Activated T-helper 1 cell treated with anti-CD3 and anti-CD28 coated beads, Interleukin-12 subunit alpha, Interleukin-12 subunit beta, Interleukin-2, Interleukin-4 antibody, amounts not matched to agents 30 ng/mL and 10 ng/mL and 1 ng/mL, durations not matched to agents 14 hours and 24 hours and 36 hours (primary cell): Measurements from ENCODE around the gene THRB. TPM values are rescaled to one million over a fixed set of nuclear protein-coding genes. Genes with fewer than 3 reads are reported as not detected.

Experiments used
- DNase-seq: peaks from one replicate; pipeline ENCODE4 v3.0.0; 2021; ENCODE audit warnings: low spot score
- H3K27ac Mint-ChIP-seq: one replicate; pipeline ENCODE4 v1.8.0; 2021; ENCODE audit warnings: mild to moderate bottlenecking, mixed read lengths
- H3K27me3 Mint-ChIP-seq: one replicate; pipeline ENCODE4 v1.8.0; 2022; ENCODE audit warnings: mild to moderate bottlenecking, moderate library complexity, mixed read lengths; ENCODE audit not compliant: insufficient read depth
- H3K36me3 Mint-ChIP-seq: one replicate; pipeline ENCODE4 v1.8.0; 2021; ENCODE audit warnings: low read depth, mixed read lengths
- H3K4me1 Mint-ChIP-seq: one replicate; pipeline ENCODE4 v1.8.0; 2021; ENCODE audit warnings: low read depth, mixed read lengths
- H3K4me3 Mint-ChIP-seq: one replicate; pipeline ENCODE4 v1.8.0; 2021; ENCODE audit warnings: mild to moderate bottlenecking, moderate library complexity, mixed read lengths
- H3K9me3 Mint-ChIP-seq: one replicate; pipeline ENCODE4 v1.8.0; 2021; ENCODE audit warnings: mixed read lengths
- intact Hi-C: fragments of 100-400 bp; cut with micrococcal nuclease; formaldehyde crosslinking; loops from one replicate; pipeline ENCODE4 v1.15.1; 2024
- total RNA-seq: library from RNA; stranded (reverse); gene quantifications from 2 replicates; pipeline ENCODE4 v1.2.3, GENCODE V29; 2022

The THRB gene
- total RNA-seq, 1 donor from 2014 or later, result not detected

DNA sequence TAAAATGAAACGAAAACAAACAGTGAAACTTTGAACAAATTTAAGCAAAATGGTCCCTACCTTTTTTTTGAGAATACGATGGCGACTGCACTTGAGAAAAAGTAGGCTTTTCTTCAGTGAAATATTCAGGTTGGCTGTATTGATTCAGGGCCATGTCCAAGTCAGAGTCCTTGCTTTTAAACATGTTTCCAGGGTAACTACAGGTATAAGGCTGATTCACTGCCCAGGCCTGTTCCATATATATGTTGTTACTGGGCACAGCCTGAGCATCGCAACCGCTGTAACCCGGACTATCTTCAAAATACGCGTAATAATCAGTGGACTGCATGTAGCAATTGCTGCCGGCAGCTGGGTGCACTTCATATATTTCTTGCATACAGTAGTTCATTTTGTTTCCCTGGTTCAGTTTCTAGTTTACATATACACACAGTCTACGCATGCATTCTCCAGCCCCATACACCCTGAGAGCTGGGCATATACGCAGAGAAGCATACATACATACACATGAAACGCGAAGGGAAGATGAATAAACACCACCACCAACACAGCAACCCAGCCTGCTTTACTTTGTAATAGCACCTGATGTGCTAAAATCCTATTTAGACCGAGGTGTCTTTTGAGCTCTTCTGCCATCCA, 329.6 kb downstream of the THRB start:
- Mint-ChIP-seq H3K4me1 (no peaks in the 10 kb centered on the region), H3K36me3 (no peaks in the 10 kb centered on the region), H3K9me3 (no peaks in the 10 kb centered on the region), H3K27ac (no peak overlapping the region), H3K27me3 (no peaks in the 10 kb centered on the region), H3K4me3 (no peak overlapping the region)
- intact Hi-C loops, result no loop called here
- DNase-seq, result no peak

- intact Hi-C loops, result no loop called here
- Mint-ChIP-seq H3K4me3 (no peak overlapping the region), H3K9me3 (peaks cover 3% of the 10 kb centered on the region), H3K4me1 (peaks cover 9% of the 10 kb centered on the region), H3K36me3 (no peaks in the 10 kb centered on the region), H3K27ac (no peak overlapping the region), H3K27me3 (no peaks in the 10 kb centered on the region)
- no peak for DNase-seq
Observed at GRCh38 chr3:24162929-24163328, 331.7 kb downstream of the THRB start.

- Mint-ChIP-seq H3K27ac (no peak overlapping the region), H3K36me3 (no peaks in the 10 kb centered on the region), H3K4me3 (no peak overlapping the region), H3K27me3 (no peaks in the 10 kb centered on the region), H3K9me3 (peaks cover 3% of the 10 kb centered on the region), H3K4me1 (peaks cover 13% of the 10 kb centered on the region)
- no peak for DNase-seq
- intact Hi-C loops, result no loop called here
Observed at GRCh38 chr3:24161841-24162240, 332.8 kb downstream of the THRB start.

DNA sequence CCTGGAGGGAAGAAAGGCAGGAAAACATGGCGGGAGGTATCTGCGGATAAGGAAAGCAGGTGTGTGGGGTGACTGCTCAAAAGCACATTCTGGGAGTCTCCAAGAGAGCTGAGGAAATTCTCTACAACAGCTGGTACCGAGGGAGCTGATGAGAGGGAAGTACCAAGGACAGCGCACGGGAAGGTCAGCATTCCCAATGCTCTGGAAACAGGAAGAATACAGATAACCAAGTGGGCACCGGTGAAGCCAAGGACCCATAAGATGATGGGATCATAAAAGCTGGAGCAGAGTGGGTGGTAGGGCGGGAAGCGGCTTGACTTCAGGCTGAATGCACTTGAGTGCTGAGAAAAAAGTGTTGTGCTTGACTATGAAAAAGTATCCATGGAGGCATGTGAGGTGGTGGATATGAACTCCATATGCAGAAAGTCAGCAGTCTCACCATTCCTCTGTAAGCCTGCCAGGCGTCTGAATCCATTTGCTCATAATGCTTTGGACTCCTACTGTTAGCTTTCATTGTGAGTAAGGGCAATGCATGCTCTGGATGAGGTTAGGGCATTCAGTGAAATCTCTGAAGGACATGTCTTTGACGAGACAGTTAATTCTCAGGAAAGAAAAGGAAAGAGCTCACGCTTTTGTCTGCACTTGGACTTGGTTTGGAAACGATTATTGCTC, 334.1 kb downstream of the THRB start:
- Mint-ChIP-seq H3K27me3 (no peaks in the 10 kb centered on the region), H3K36me3 (no peaks in the 10 kb centered on the region), H3K27ac (no peak overlapping the region), H3K4me3 (no peak overlapping the region), H3K9me3 (peaks cover 3% of the 10 kb centered on the region), H3K4me1 (peaks cover 23% of the 10 kb centered on the region)
- no peak for DNase-seq
- intact Hi-C loops, result no loop called here

DNA sequence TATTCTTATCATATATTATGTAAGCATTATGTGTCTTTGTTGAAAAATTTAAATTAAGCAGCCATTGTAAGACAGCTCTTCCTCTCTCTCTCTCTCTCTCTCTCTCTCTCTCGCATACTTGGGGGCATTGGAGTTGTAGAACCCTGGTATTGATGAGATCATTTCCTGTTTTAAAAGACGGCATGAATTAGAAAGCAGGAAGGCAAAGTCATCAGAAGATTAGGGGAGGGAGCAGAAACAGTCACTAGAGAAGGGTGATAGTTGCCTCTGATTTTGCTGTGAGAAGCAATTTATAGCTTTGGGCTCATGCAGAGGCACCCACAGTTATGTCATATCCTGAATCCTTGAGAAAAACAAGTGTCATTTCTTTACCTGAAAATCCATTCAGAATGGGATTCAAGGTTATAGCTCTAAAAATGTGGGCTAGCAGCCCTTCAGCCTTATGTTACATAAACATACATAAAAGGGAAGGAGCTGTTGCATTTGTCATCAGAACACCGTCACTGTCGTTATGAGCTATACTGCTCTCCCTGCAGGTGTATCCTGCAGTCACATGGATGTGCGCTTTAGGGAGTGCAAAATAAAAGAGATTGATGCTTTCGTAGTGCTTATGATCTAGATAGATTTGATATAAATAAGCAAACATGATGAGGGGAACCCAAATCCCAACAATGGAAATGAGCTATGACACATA, 335.7 kb downstream of the THRB start:
- Mint-ChIP-seq H3K36me3 (no peaks in the 10 kb centered on the region), H3K9me3 (peaks cover 3% of the 10 kb centered on the region), H3K4me1 (peaks cover 40% of the 10 kb centered on the region), H3K27me3 (no peaks in the 10 kb centered on the region), H3K4me3 (no peak overlapping the region), H3K27ac (no peak overlapping the region)
- DNase-seq, result no peak
- intact Hi-C loops, result loop anchor here (10.0 kb wide), 1 partner anchor 516 kb away; no protein-coding TSS in a partner anchor

DNA sequence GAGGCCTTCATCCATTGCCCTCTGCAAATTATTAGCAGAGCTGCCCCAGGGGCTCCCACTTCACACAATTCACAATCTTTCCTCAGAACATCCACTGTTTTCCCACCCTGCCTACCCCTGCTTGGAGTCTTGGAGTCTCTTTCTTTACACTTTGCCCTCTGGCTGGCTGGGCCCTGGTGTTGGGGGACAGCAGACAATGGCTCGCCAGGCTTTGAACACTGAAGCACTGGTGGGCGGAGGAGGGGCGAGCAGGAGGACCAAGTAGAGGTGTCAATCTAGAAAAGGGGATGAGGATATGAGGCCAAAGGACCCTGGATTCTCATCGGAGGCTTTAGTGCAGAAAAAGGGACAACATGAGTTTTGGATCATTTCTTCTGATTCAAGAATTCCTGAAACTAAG, 337.5 kb downstream of the THRB start:
- DNase-seq, result no peak
- Mint-ChIP-seq H3K27ac (no peak overlapping the region), H3K27me3 (no peaks in the 10 kb centered on the region), H3K9me3 (peaks cover 3% of the 10 kb centered on the region), H3K4me1 (peaks cover 45% of the 10 kb centered on the region), H3K36me3 (no peaks in the 10 kb centered on the region), H3K4me3 (no peak overlapping the region)
- intact Hi-C loops, result loop anchor here (10.0 kb wide), 1 partner anchor 518 kb away; no protein-coding TSS in a partner anchor

DNA sequence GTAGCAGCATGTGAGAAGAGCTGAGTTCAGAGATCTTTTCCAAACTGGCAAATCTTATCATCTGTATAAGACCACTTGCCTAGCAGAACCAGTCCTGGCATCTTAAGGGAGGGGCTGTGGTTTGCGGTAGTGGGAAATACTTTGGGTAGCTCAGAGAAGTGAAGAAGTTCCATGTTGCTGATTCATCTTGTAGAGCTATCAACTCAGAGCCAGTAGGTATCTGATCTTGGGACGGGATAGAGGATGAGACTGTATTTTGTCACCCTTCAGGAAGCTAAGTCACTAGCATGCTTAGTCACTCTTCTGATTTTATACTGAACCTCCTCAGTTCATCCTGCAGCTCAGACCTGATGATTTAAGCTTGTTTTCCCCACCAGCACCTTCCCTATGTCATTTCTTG, 338.2 kb downstream of the THRB start:
- intact Hi-C loops, result loop anchor here (10.0 kb wide), 1 partner anchor 518 kb away; no protein-coding TSS in a partner anchor
- Mint-ChIP-seq H3K36me3 (no peaks in the 10 kb centered on the region), H3K27me3 (no peaks in the 10 kb centered on the region), H3K4me3 (no peak overlapping the region), H3K27ac (no peak overlapping the region), H3K9me3 (peaks cover 3% of the 10 kb centered on the region), H3K4me1 (peaks cover 45% of the 10 kb centered on the region)
- no peak for DNase-seq

DNA sequence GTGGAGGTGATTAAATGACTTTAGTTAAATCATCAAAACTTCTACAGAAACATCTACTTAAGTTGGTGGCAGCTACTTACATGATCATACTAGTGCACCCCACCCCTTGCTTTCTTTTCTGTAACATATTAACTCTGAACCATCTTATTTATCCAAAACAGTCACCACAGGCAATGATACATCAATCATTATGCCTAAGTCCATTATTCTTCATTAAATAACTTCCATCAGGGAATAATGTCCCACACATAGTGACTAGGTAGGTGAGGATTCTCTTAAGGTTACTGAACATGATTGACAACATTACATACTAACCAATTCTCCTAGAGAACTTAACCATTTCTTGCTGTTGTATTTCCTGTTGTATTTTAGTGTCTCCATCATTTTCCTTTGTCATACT, 339.4 kb downstream of the THRB start:
- Mint-ChIP-seq H3K27me3 (no peaks in the 10 kb centered on the region), H3K4me3 (no peak overlapping the region), H3K27ac (no peak overlapping the region), H3K36me3 (no peaks in the 10 kb centered on the region), H3K4me1 (peaks cover 45% of the 10 kb centered on the region), H3K9me3 (peaks cover 3% of the 10 kb centered on the region)
- no peak for DNase-seq
- intact Hi-C loops, result loop anchor here (10.0 kb wide), 1 partner anchor 520 kb away; no protein-coding TSS in a partner anchor

GRCh38 chr3:24154781-24155180, 339.9 kb downstream of the THRB start:
- Mint-ChIP-seq H3K9me3 (peaks cover 3% of the 10 kb centered on the region), H3K4me3 (no peak overlapping the region), H3K27me3 (no peaks in the 10 kb centered on the region), H3K4me1 (peaks cover 45% of the 10 kb centered on the region), H3K36me3 (no peaks in the 10 kb centered on the region), H3K27ac (peak overlapping the region; percentile 57)
- intact Hi-C loops, result loop anchor here (1.0 to 10.0 kb wide), 3 partner anchors 150 to 520 kb away; partner anchors contain the start of gene RPL15
- DNase-seq, result no peak

GRCh38 chr3:24154013-24154695, 340.5 kb downstream of the THRB start:
- DNase-seq, result no peak
- intact Hi-C loops, result loop anchor here (1.0 to 10.0 kb wide), 3 partner anchors 150 to 521 kb away; partner anchors contain the start of gene RPL15
- H3K36me3 Mint-ChIP-seq, result no peaks in the 10 kb centered on the region
- peaks cover 44% of the 10 kb centered on the region for H3K4me1 Mint-ChIP-seq
- no peaks in the 10 kb centered on the region for H3K27me3 Mint-ChIP-seq
- H3K4me3 Mint-ChIP-seq, result no peak overlapping the region
- peak overlapping the region; percentile 57 for H3K27ac Mint-ChIP-seq
- H3K9me3 Mint-ChIP-seq, result peaks cover 3% of the 10 kb centered on the region

DNA sequence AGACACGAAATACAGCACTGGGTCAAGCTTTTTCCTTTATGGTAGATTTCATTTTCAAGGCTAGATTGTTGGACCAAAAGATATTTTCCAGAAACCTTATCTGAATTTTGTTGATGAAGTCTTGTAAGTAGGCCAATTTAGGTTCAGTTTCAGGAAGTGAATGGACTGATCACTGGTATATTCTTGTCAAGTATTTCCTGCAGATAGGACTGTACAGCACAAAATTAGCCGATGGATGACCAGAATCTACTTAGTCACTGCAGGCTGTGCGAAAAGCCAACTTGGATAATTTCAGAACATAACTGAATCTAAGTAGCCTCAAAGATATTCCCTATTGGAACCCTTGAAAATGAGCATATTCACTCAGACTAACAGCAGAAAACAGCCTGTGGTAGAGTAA, 343.1 kb downstream of the THRB start:
- DNase-seq, result no peak
- H3K27ac Mint-ChIP-seq, result no peak overlapping the region
- intact Hi-C loops, result loop anchor here (10.0 kb wide), 1 partner anchor 523 kb away; no protein-coding TSS in a partner anchor
- no peaks in the 10 kb centered on the region for H3K9me3 Mint-ChIP-seq
- H3K4me1 Mint-ChIP-seq, result peaks cover 30% of the 10 kb centered on the region
- H3K27me3 Mint-ChIP-seq, result no peaks in the 10 kb centered on the region
- no peak overlapping the region for H3K4me3 Mint-ChIP-seq
- no peaks in the 10 kb centered on the region for H3K36me3 Mint-ChIP-seq

DNA sequence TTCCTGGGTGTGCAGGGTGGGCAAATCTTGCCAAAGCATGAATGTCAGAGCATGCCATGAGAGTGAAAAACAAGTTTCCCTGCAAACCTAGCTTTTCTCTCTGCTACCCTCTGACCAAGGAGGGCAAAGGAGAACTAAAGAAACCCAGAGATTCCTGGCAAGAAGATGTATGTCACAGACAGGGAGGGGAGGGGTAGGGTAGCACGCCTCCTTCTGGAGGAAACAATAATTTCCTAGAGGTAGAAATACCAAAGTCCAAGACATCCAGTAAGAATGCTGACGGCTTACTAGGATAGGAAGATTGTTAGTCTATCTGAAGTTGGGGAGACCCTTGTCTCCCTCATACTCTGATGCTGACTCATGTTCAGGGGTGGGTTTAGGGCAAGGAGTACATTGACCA, 345.6 kb downstream of the THRB start:
- no peak for DNase-seq
- Mint-ChIP-seq H3K27ac (no peak overlapping the region), H3K4me1 (peaks cover 7% of the 10 kb centered on the region), H3K27me3 (no peaks in the 10 kb centered on the region), H3K36me3 (no peaks in the 10 kb centered on the region), H3K4me3 (no peak overlapping the region), H3K9me3 (no peaks in the 10 kb centered on the region)
- intact Hi-C loops, result no loop called here
